Activated naive CD8-positive, alpha-beta T cell treated with anti-CD3 and anti-CD28 coated beads, Interleukin-2, amount 50 U/mL, for 16 hours (primary cell): ENCODE measurements around the gene SRSF4.
"Not testable (repeated sequence)": the region's sequence is repeated elsewhere in the genome, so short reads cannot be mapped to it uniquely, and the experiment has no call there.

Experiments used
- DNase-seq: peaks from one replicate; pipeline ENCODE4 v3.0.0-alpha.2; 2020; ENCODE audit warnings: low read depth, low spot score

Gene SRSF4

GRCh38 chr1:29181413-29182225 lies at the start of gene SRSF4:
SRSF4 (minus strand) TSS chr1:29181900; CDS start chr1:29181752, 148 bp downstream.
- peak; percentile 96 for DNase-seq

GRCh38 chr1:29230553-29231378 lies 49.1 kb upstream of the SRSF4 start, which contains the start of gene MECR:
MECR (minus strand) TSS chr1:29230934; CDS start chr1:29230906, 28 bp downstream.
- peak; percentile 88 for DNase-seq

GRCh38 chr1:29230204-29230552 lies 48.5 kb upstream of the SRSF4 start:
- DNase-seq: no peak

GRCh38 chr1:29227511-29227910 lies 45.8 kb upstream of the SRSF4 start:
- no peak for DNase-seq

GRCh38 chr1:29225361-29225760 lies 43.7 kb upstream of the SRSF4 start:
- DNase-seq: no peak

- DNase-seq: no peak
Observed at GRCh38 chr1:29224356-29224837, 42.7 kb upstream of the SRSF4 start.

- DNase-seq: no peak
Observed at GRCh38 chr1:29223521-29223920, 41.8 kb upstream of the SRSF4 start.

GRCh38 chr1:29222686-29223085 lies 41.0 kb upstream of the SRSF4 start:
- no peak for DNase-seq

GRCh38 chr1:29222260-29222659 lies 40.6 kb upstream of the SRSF4 start:
- not testable (repeated sequence) for DNase-seq

- no peak for DNase-seq
Observed at GRCh38 chr1:29221296-29221695, 39.6 kb upstream of the SRSF4 start.

- DNase-seq: no peak
Observed at GRCh38 chr1:29218223-29218622, 36.5 kb upstream of the SRSF4 start.

- DNase-seq: no peak
Observed at GRCh38 chr1:29217633-29218032, 35.9 kb upstream of the SRSF4 start.

- DNase-seq: no peak
Observed at GRCh38 chr1:29213055-29213454, 31.4 kb upstream of the SRSF4 start.

GRCh38 chr1:29211086-29212030 lies 29.7 kb upstream of the SRSF4 start:
- DNase-seq: no peak

- no peak for DNase-seq
Observed at GRCh38 chr1:29210278-29211085, 28.8 kb upstream of the SRSF4 start.

GRCh38 chr1:29209173-29209572 lies 27.5 kb upstream of the SRSF4 start:
- no peak for DNase-seq

GRCh38 chr1:29208442-29208841 lies 26.7 kb upstream of the SRSF4 start:
- no peak for DNase-seq

- DNase-seq: peak; percentile 83
Observed at GRCh38 chr1:29202584-29203340, 21.1 kb upstream of the SRSF4 start.

- no peak for DNase-seq
Observed at GRCh38 chr1:29202053-29202452, 20.4 kb upstream of the SRSF4 start.

GRCh38 chr1:29201595-29202051 lies 19.9 kb upstream of the SRSF4 start:
- DNase-seq: no peak
